Gastroesophageal sphincter (tissue), 4 donors: Measurements from ENCODE around the gene TAS1R1. TPM values are rescaled to one million over a fixed set of nuclear protein-coding genes. Genes with fewer than 3 reads are reported as not detected.

ENCODE experiments used
- ATAC-seq: fragments of 150-250 bp; one replicate; pipeline ENCODE4 v1.9.1; 2016; ENCODE audit warnings: mild to moderate bottlenecking, moderate library complexity
- H3K27ac ChIP-seq, 4 donors: fragments of 200-600 bp; sonication (generic) in 3 of 4; 1 replicate in 3 of 4; 2 replicates in 1 of 4; pipeline ENCODE4 v1.5.1; 2016 to 2019
- H3K27me3 ChIP-seq: fragments of 200-600 bp; sonication (generic); one replicate; pipeline ENCODE4 v1.5.1; 2019
- H3K36me3 ChIP-seq, 2 donors: fragments of 200-600 bp; sonication (generic); one replicate each; pipeline ENCODE4 v1.5.1; 2019; ENCODE audit warnings: control low read depth in 1 of 2
- H3K4me1 ChIP-seq, 3 donors: fragments of 200-600 bp; sonication (generic); 1 replicate in 2 of 3; 2 replicates in 1 of 3; pipeline ENCODE4 v1.5.1; 2016 to 2019; ENCODE audit warnings: control low read depth in 2 of 3
- H3K4me3 ChIP-seq, 2 donors: fragments of 200-600 bp; sonication (generic); one replicate each; pipeline ENCODE4 v1.5.1; 2019; ENCODE audit warnings: mild to moderate bottlenecking in 1 of 2, moderate library complexity in 1 of 2
- H3K9me3 ChIP-seq, 3 donors: fragments of 200-600 bp; sonication (generic); one replicate each; pipeline ENCODE4 v1.5.1; 2017 to 2019; ENCODE audit warnings: control low read depth in 2 of 3
- CTCF ChIP-seq, 4 experiments: fragments of 200-600 bp in 2 of 4; fragments of 450-650 bp in 2 of 4; sonication (generic) in 1 of 4; IDR thresholded peaks; one replicate each; pipeline ENCODE4 v1.5.1; 2017 to 2019; ENCODE audit warnings: antibody characterized with exemption in 4 of 4, mild to moderate bottlenecking in 2 of 4, moderate library complexity in 2 of 4
- EP300 ChIP-seq: sonication (generic); formaldehyde crosslinking; IDR thresholded peaks from one replicate; pipeline ENCODE4 v1.6.1; 2017; ENCODE audit warnings: antibody characterized with exemption, mild to moderate bottlenecking
- POLR2A ChIP-seq, 2 donors: fragments of 450-650 bp; IDR thresholded peaks; one replicate each; pipeline ENCODE4 v1.6.1; 2017; ENCODE audit warnings: antibody characterized with exemption in 2 of 2, mild to moderate bottlenecking in 2 of 2, moderate library complexity in 1 of 2
- POLR2AphosphoS5 ChIP-seq: sonication (generic); formaldehyde crosslinking; IDR thresholded peaks from one replicate; pipeline ENCODE4 v1.6.1; 2017; ENCODE audit warnings: antibody characterized with exemption
- WGBS, 2 donors: methylation state at CpG; one replicate each; pipeline ENCODE4 v1.1.5; 2018; ENCODE audit warnings: low coverage in 1 of 2; 5-methylcytosine and 5-hydroxymethylcytosine counted together
- total RNA-seq, 4 donors: library from RNA; depleted of rRNA; stranded (reverse); fragments of >200 nt; gene quantifications; one replicate each; pipeline ENCODE4 v1.1.0, GENCODE V29; 2016

Gene TAS1R1
- total RNA-seq, 4 donors from 2014 or later = not detected

GRCh38 chr1:6587261-6588005 lies 32.3 kb downstream of the TAS1R1 start:
- no peak for TF ChIP-seq CTCF (IDR thresholded peaks at IDR 0.05)
- no peak for TF ChIP-seq POLR2A (IDR thresholded peaks at IDR 0.05)
- TF ChIP-seq POLR2AphosphoS5 = no peak
- no peak for TF ChIP-seq EP300
- peak overlapping the region in 3 of 4 donors; percentile 42 to 62 (median 59) for H3K27ac ChIP-seq
- no peak overlapping the region for H3K4me3 ChIP-seq
- H3K9me3 ChIP-seq = no peaks in the 10 kb centered on the region
- peaks cover 0 to 72% (median 14%) of the 10 kb centered on the region in 3 donors for H3K4me1 ChIP-seq
- ATAC-seq = no peak
- H3K36me3 ChIP-seq = peaks cover 0 to 59% of the 10 kb centered on the region in 2 donors
- no CpG with 5 or more reads among the region's 13 CpGs for WGBS, 2 donors
- H3K27me3 ChIP-seq = no peaks in the 10 kb centered on the region

- peaks cover 0 to 73% (median 14%) of the 10 kb centered on the region in 3 donors for H3K4me1 ChIP-seq
Observed at GRCh38 chr1:6588128-6588892, 33.2 kb downstream of the TAS1R1 start.

GRCh38 chr1:6588893-6589520 lies 33.9 kb downstream of the TAS1R1 start:
- peaks cover 0 to 73% of the 10 kb centered on the region in 2 donors for H3K36me3 ChIP-seq
- 60 to 75% methylated on average over 1 to 4 of the region's 24 CpGs for WGBS, 2 donors
- TF ChIP-seq POLR2AphosphoS5 = no peak
- TF ChIP-seq CTCF (IDR thresholded peaks at IDR 0.05) = no peak
- TF ChIP-seq POLR2A (IDR thresholded peaks at IDR 0.05) = no peak
- no peak for TF ChIP-seq EP300
- no peak overlapping the region for H3K4me3 ChIP-seq
- H3K4me1 ChIP-seq = peaks cover 0 to 80% (median 14%) of the 10 kb centered on the region in 3 donors
- peak overlapping the region in 2 of 4 donors; percentile 5 to 59 for H3K27ac ChIP-seq
- ATAC-seq = no peak
- H3K9me3 ChIP-seq = no peaks in the 10 kb centered on the region
- no peaks in the 10 kb centered on the region for H3K27me3 ChIP-seq

More at GRCh38 chr1:6588128-6588892, 33.2 kb downstream of the TAS1R1 start:
- TF ChIP-seq EP300 = no peak
- no peak for TF ChIP-seq CTCF (IDR thresholded peaks at IDR 0.05)
- TF ChIP-seq POLR2A (IDR thresholded peaks at IDR 0.05) = no peak
- no peak for TF ChIP-seq POLR2AphosphoS5
- peaks cover 0 to 66% of the 10 kb centered on the region in 2 donors for H3K36me3 ChIP-seq
- no peak for ATAC-seq
- H3K27me3 ChIP-seq = no peaks in the 10 kb centered on the region
- WGBS, 2 donors = 76% methylated on average over 4 of the region's 25 CpGs; no CpG with 5 or more reads in 1 of the 2 donors
- H3K4me3 ChIP-seq = no peak overlapping the region
- peak overlapping the region in 3 of 4 donors; percentile 24 to 59 (median 42) for H3K27ac ChIP-seq
- H3K9me3 ChIP-seq = no peaks in the 10 kb centered on the region

GRCh38 chr1:6590046-6590445 lies 34.9 kb downstream of the TAS1R1 start:
- H3K9me3 ChIP-seq = no peaks in the 10 kb centered on the region
- 50 to 73% methylated on average over 1 to 4 of the region's 7 CpGs for WGBS, 2 donors
- peaks cover 0 to 83% of the 10 kb centered on the region in 2 donors for H3K36me3 ChIP-seq
- H3K27ac ChIP-seq = peak overlapping the region in 1 of 4 donors; percentile 59
- H3K27me3 ChIP-seq = no peaks in the 10 kb centered on the region
- peaks cover 0 to 90% (median 14%) of the 10 kb centered on the region in 3 donors for H3K4me1 ChIP-seq
- no peak overlapping the region for H3K4me3 ChIP-seq
- no peak for TF ChIP-seq EP300
- TF ChIP-seq CTCF (IDR thresholded peaks at IDR 0.05) = no peak
- TF ChIP-seq POLR2AphosphoS5 = no peak
- TF ChIP-seq POLR2A (IDR thresholded peaks at IDR 0.05) = no peak
- ATAC-seq = no peak
